IPS DF 6.9 (cell line): ENCODE measurements around the gene CROT.
A peak's percentile ranks its signal among the peaks of the same experiment; 100 is the strongest.
"Not testable (repeated sequence)": the region's sequence is repeated elsewhere in the genome, so short reads cannot be mapped to it uniquely, and the experiment has no call there.

Experiments used
- DNase-seq: peaks from one replicate; pipeline ENCODE4 v3.0.0-alpha.2; 2013; ENCODE audit warnings: low read depth, low spot score
- H3K27ac ChIP-seq: one replicate; pipeline ENCODE4 v1.5.1; 2013; ENCODE audit warnings: low read length, control low read depth
- H3K27me3 ChIP-seq: 2 replicates; pipeline ENCODE4 v1.6.1; 2013; ENCODE audit warnings: mild to moderate bottlenecking, low read length; ENCODE audit not compliant: control insufficient read depth, insufficient read depth
- H3K36me3 ChIP-seq: 2 replicates; pipeline ENCODE4 v1.6.1; 2013; ENCODE audit warnings: low read length; ENCODE audit not compliant: control insufficient read depth, insufficient read depth
- H3K4me1 ChIP-seq: 2 replicates; pipeline ENCODE4 v1.6.1; 2013; ENCODE audit warnings: low read length; ENCODE audit not compliant: control insufficient read depth, insufficient read depth
- H3K4me3 ChIP-seq: 2 replicates; pipeline ENCODE4 v1.5.1; 2013; ENCODE audit warnings: mild to moderate bottlenecking, low read length
- H3K9me3 ChIP-seq: 2 replicates; pipeline ENCODE4 v1.6.1; 2013; ENCODE audit warnings: low read length, inconsistent platforms; ENCODE audit not compliant: control insufficient read depth, insufficient read depth
- WGBS: extraction: QIAGEN DNeasy Blood & Tissue Kit; methylation state at CpG from one replicate; pipeline ENCODE4 v1.1.7; 2013; ENCODE audit warnings: mixed read lengths, missing lambda C conversion rate; ENCODE audit not compliant: insufficient read length, insufficient coverage; 5-methylcytosine and 5-hydroxymethylcytosine counted together

Gene CROT, protein sequence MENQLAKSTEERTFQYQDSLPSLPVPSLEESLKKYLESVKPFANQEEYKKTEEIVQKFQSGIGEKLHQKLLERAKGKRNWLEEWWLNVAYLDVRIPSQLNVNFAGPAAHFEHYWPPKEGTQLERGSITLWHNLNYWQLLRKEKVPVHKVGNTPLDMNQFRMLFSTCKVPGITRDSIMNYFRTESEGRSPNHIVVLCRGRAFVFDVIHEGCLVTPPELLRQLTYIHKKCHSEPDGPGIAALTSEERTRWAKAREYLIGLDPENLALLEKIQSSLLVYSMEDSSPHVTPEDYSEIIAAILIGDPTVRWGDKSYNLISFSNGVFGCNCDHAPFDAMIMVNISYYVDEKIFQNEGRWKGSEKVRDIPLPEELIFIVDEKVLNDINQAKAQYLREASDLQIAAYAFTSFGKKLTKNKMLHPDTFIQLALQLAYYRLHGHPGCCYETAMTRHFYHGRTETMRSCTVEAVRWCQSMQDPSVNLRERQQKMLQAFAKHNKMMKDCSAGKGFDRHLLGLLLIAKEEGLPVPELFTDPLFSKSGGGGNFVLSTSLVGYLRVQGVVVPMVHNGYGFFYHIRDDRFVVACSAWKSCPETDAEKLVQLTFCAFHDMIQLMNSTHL

DNA sequence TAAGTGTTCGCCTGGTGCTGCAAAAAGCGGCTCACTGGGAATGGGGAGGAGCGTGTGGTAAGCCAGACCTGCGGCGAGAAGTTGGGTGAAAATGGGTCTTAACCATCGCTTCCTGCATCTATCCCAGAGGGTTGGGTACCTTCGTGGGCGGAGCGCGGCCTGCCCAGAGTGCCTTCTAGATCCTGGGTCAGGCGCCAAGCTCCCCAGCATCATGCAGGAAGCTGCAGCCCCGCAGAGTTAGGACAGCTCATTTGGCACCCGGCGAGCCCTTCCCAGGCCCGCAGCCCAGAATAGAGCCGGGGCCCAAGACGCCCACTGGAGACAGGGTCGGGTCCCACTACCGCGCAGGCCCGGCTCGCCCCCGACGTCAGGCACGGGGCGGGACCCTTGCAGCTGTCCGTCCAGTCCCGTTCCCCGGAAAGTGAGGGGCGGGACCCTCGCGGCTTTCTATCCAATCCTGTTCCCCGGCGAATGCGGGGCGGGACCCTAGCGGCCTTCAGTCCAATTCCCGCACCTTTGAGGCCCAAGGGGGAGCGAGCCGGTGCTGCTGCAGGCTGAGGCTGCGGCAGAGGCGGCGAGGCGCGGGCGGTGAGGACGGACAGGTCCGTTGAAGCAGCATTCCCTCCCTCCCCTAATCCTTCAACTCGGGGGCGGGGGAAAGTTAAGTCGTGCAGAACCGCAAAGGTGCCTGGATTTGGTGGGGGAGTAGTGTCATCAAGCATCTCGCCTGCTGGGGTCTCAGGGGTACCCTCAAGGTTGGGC, at the start of gene CROT:
CROT (plus strand) TSS at position 499 of the 762 bp plus-strand sequence. CDS start 3,405 bp downstream, outside the sequence.
- Histone ChIP-seq H3K4me3 (peak within 1 kb of the TSS; percentile 71), H3K36me3 (no peaks in the 10 kb centered on the region; the same call in 1 of the 2 replicates), H3K27me3 (no peaks in the 10 kb centered on the region), H3K9me3 (no peaks in the 10 kb centered on the region), H3K27ac (no peak within 1 kb of the TSS), H3K4me1 (no peaks in the 10 kb centered on the region)
- peak; percentile 82 for DNase-seq
- no CpG with 5 or more reads among the region's 53 CpGs for WGBS

DNA sequence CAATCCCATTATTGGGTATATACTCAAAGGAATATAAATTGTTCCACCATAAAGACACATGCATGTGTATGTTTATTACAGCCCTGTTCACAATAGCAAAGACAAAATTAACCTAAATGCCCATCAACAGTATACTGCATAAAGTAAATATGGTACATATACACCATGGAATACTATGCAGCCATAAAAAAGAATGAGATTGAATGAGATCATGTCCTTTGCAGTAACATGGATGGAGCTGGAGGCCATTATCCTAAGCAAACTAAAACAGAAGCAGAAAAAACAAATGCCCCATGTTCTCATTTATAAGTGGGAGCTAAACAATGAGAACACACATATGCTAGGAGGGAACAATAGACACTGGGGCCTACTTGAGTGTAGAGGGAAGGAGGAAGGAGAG, 44.7 kb upstream of the CROT start:
- no peaks in the 10 kb centered on the region for H3K4me1 ChIP-seq
- H3K9me3 ChIP-seq: no peaks in the 10 kb centered on the region
- H3K27me3 ChIP-seq: no peaks in the 10 kb centered on the region
- no peaks in the 10 kb centered on the region for H3K36me3 ChIP-seq
- DNase-seq: no peak
- H3K27ac ChIP-seq: no peak overlapping the region
- no peak overlapping the region for H3K4me3 ChIP-seq

DNA sequence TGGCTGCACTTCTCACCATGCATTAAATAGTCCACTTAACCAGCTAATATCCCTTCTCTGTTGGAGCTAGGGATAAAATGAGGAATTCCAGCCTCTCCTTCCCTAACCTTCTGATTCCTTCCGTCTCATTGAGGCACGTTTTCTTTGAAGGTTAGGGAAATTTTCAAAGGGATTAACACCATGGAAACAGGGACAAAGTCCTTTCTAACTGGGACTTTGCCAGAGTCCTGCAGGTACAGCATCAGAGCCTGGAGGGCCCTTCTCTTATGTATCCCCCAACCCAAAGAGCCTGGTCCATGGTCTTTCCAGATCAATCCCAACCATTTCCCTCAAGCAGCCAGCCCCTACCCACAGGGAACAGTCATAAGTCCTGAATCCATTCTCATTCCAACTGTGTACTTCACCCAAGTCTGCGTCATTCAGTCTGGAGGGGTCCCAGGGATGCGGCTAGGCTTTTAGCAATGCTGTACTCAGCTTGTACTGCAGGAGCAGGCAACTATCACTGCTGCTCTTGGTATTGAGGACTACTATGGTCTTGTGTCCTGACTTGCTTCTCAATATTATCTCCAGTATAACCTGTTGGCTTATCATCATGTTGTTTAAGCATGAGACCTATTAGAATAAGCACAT, 34.6 kb upstream of the CROT start:
- no CpG with 5 or more reads among the region's 4 CpGs for WGBS

DNA sequence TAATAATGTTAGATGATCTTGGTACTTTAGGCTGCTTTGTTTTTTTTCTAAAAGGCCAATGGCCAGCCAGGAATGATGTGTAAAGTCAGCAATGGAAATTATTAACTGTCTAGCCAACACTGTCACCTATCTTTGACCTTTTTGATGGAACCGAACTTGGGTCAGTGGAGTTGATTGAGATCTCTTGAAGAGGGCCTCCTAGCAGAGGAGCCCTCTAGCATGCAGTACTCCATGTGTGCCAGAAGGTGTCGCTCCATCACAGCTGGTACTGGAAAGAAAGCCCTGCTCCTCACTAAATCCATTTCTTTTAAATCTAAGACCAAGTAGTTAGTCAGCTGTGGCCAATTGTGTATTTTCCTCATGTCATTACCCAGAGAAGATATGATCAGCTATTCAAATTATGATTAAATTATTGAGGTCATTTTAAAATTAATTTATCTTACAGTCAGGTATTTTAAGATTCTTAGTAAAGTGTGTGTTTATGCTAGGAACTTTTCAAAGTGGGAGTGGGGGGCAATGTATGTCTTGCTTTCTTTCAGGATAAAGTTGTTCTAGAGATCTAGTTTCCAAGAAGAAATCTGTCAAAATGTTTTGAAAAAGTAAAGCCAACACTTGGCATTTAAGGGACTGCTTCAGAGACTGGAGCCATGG, 33.1 kb upstream of the CROT start:
- H3K9me3 ChIP-seq: no peaks in the 10 kb centered on the region
- H3K27ac ChIP-seq: no peak overlapping the region
- no peaks in the 10 kb centered on the region for H3K27me3 ChIP-seq
- no peak overlapping the region for H3K4me3 ChIP-seq
- no peaks in the 10 kb centered on the region for H3K36me3 ChIP-seq
- no peaks in the 10 kb centered on the region for H3K4me1 ChIP-seq
- peak; percentile 33 for DNase-seq
- no CpG with 5 or more reads among the region's 2 CpGs for WGBS

More for the DNA sequence above, 34.6 kb upstream of the CROT start:
- Histone ChIP-seq H3K4me1 (no peaks in the 10 kb centered on the region), H3K36me3 (no peaks in the 10 kb centered on the region), H3K4me3 (no peak overlapping the region), H3K27ac (no peak overlapping the region), H3K27me3 (no peaks in the 10 kb centered on the region), H3K9me3 (no peaks in the 10 kb centered on the region)
- no peak for DNase-seq

DNA sequence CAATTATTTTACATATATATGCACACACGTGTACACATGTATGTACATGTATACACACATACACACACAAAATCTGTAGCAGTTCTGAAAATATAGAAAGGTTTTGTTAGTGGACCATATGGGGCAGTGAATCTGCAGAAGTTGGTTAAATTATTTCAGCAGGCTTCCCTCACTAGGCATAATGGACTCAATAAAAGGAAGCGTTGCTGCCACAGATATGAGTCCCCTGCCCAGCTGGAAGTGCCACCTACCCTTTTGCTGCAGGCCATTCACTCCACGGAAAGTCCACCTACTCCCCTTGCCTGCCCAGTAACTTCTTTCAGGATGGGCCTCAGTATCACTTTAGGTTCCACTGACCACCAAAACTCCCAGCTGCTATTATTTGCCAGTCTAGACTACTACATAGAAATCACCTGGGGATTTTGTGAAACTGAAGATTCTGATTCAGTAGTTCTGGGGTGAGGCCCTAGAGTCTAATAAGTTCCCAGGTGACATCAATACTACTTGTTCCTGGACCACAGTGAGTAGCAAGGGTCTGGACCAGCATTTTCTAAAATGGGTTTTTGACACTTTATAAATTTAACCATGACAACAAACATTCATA, 29.3 kb upstream of the CROT start:
- H3K4me1 ChIP-seq: no peaks in the 10 kb centered on the region
- H3K4me3 ChIP-seq: no peak overlapping the region
- no peak overlapping the region for H3K27ac ChIP-seq
- H3K9me3 ChIP-seq: no peaks in the 10 kb centered on the region
- no peaks in the 10 kb centered on the region for H3K27me3 ChIP-seq
- no peaks in the 10 kb centered on the region for H3K36me3 ChIP-seq
- no CpG with 5 or more reads among the region's 3 CpGs for WGBS
- DNase-seq: no peak

DNA sequence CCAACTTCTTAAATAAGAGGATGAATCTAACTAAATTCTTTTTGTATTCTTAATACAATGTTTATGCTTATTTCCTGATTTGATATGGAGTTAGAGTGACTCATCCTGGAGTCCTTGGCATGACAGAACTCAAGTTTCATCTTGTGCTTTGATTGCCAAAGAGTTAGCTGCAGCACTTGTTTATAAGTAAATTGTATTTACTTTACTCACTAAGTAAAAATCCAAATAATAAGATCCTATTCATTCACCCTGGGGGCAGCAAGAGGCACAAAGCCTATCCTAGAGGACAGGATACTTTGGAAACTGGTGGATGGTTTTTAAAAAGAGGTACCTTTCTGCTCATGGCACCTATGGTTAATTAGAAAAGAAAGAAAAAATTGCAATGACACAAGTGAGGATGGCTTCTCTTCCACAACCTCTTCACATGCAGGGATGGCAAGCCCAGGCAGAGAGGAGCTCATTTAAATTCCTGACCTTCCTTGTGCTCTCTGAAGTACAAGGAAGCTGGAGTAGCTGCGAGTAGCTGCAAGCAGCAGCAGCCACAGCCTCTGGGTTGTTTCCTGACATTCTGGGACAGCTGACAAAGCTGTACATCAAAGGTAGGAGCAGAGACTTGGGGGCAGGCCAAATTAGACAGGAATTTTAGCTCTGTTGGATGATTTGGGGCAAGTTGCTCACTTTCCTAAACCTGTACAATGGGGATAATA, 28.5 kb upstream of the CROT start:
- H3K27me3 ChIP-seq: no peaks in the 10 kb centered on the region
- H3K9me3 ChIP-seq: no peaks in the 10 kb centered on the region
- H3K27ac ChIP-seq: no peak overlapping the region
- no peaks in the 10 kb centered on the region for H3K4me1 ChIP-seq
- no peak overlapping the region for H3K4me3 ChIP-seq
- no peaks in the 10 kb centered on the region for H3K36me3 ChIP-seq
- WGBS: no CpG with 5 or more reads among the region's 1 CpG
- no peak for DNase-seq

DNA sequence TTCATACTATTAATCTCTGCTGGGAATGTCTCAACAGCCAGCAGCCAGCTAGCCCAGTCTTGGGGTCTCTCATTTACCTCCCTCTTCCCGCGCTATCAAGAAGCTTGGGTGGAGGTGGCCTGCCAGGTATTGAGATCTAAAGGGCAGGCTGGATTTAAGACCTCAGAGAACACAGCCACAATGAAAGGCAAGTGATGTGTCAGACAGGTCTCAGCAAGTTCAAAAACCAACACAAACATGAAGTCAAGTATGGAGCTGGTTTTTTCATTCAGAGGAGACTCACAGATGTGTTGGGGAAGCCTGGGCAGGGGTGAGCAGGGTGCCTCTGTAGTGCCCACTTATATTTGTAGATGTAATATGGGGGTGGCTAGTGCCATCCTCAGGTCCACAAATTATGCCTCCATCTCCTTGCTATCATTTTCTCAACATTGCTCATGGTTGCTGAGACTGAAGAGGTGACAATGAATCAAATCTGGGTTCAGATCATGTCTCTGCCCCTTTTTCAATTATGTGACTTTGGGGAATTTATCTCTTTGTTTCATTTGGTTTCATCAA, 27.7 kb upstream of the CROT start:
- Histone ChIP-seq H3K27ac (no peak overlapping the region), H3K4me3 (no peak overlapping the region), H3K36me3 (no peaks in the 10 kb centered on the region), H3K4me1 (no peaks in the 10 kb centered on the region), H3K27me3 (no peaks in the 10 kb centered on the region), H3K9me3 (no peaks in the 10 kb centered on the region)
- WGBS: no CpG with 5 or more reads among the region's 2 CpGs
- no peak for DNase-seq

DNA sequence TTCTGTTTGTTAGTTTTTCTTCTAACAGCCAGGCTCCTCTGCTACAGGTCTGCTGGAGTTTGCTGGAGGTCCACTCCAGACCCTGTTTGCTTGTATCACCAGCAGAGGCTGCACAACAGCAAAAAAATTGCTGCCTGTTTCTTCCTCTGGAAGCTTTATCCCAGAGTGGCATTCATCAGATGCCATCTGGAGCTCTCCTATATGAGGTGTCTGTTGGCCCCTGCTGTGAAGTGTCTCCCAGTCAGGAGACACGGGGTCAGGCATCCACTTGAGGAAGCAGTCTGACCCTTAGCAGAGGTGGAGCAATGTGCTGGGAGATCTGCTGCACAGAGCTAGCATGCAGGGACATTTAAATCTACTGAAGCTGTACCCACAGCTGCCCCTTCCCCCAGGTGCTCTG, 26.7 kb upstream of the CROT start:
- Histone ChIP-seq H3K27ac (no peak overlapping the region), H3K4me3 (no peak overlapping the region)

DNA sequence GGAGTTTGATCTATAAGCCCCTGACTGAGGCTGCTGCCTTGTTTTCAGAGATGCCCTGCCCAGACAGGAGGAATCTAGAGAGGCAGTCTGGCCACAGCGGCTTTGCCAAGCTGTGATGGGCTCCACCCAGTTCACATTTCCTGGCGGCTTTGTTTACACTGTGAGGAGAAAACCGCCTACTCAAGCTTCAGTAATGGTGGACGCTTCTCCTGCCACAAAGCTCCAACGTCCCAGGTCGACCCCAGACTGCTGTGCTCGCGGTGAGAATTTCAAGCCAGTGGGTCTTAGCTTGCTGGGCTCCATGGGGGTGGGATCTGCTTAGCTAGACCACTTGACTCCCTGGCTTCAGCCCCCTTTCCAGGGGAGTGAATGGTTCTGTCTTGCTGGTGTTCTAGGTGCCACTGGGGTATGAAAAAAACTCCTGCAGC, 26.3 kb upstream of the CROT start:
- not testable (repeated sequence) for H3K4me1 ChIP-seq, H3K27ac ChIP-seq, H3K27me3 ChIP-seq, H3K9me3 ChIP-seq, H3K4me3 ChIP-seq, DNase-seq, H3K36me3 ChIP-seq
- WGBS: no CpG with 5 or more reads among the region's 8 CpGs

More for the DNA sequence above, 26.7 kb upstream of the CROT start:
- no peaks in the 10 kb centered on the region for H3K9me3 ChIP-seq
- H3K27me3 ChIP-seq: no peaks in the 10 kb centered on the region
- DNase-seq: no peak
- H3K36me3 ChIP-seq: no peaks in the 10 kb centered on the region
- H3K4me1 ChIP-seq: no peaks in the 10 kb centered on the region
- whole genome bisulfite sequencing: no CpG with 5 or more reads among the region's 1 CpG
